ENCODE results near the gene PYHIN1. TPM values are rescaled to one million over a fixed set of nuclear protein-coding genes. Genes with fewer than 3 reads are reported as not detected.
"Not testable (repeated sequence)": the region's sequence is repeated elsewhere in the genome, so short reads cannot be mapped to it uniquely, and the experiment has no call there.

The PYHIN1 gene
- total RNA-seq, 1 experiment from 2014 or later: not detected

DNA sequence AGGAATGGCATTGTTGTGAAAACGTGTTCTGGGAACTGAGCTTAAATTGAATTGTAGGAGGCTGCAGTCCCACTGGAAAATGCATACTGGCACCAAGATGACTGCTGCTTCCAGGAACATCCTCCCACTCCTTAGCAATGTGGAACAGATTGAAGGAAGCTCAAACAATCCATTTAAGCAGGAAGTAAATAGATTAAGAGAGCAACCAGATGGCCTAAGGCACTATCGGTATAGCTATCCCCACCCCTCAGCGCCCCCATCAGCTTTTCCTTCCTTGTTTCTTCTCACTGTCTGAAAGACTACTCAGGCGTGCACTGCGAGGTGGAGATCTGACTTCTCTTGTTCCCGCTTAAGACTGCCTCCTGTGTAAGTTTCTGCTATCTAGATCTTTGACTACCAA lies 74.3 kb downstream of the PYHIN1 start:
- intact Hi-C loops (cut with micrococcal nuclease): no loop called here
- H4K20me1 ChIP-seq (ENCODE audit: low read length): no peaks in the 10 kb centered on the region
- H3K4me3 ChIP-seq (ENCODE audit: low read length): no peak overlapping the region
- no peak overlapping the region for H2AFZ ChIP-seq (ENCODE audit: low read length)
- ATAC-seq (no peak), DNase-seq (no peak)
- no peak overlapping the region for H3K4me2 ChIP-seq (ENCODE audit: low read length)
- H3K9me3 ChIP-seq (ENCODE audit: low read length): no peaks in the 10 kb centered on the region
- peaks cover 3% of the 10 kb centered on the region; the same call in 1 of the 2 replicates for H3K4me1 ChIP-seq (ENCODE audit: insufficient read depth, low read length)
- no peaks in the 10 kb centered on the region for H3F3A ChIP-seq (ENCODE audit: low read length, unreplicated experiment)
- no peaks in the 10 kb centered on the region for H3K79me2 ChIP-seq (ENCODE audit: low read length)
- no peak overlapping the region for H3K27ac ChIP-seq (ENCODE audit: low read length)
- no peaks in the 10 kb centered on the region for H3K9me2 ChIP-seq (replicated peaks; ENCODE audit: low read length)
- CTCF ChIA-PET: interaction anchor here (0.6 kb wide), 1 partner anchor 66 kb away, joined by 3 read pairs; no protein-coding TSS in a partner anchor
- POLR2A ChIA-PET (ENCODE audit: unreplicated experiment): no interaction called here
- no TSS peak for BruUV-seq (replicated peaks)
- no peaks in the 10 kb centered on the region for H3K36me3 ChIP-seq (ENCODE audit: low read depth, low read length)
- peaks cover 11% of the 10 kb centered on the region for H3K27me3 ChIP-seq (ENCODE audit: low read length)
- no peak for TF ChIP-seq CTCF (conservative IDR thresholded peaks at IDR 0.05; ENCODE audit: low read depth, low read length)
- no peak for TF ChIP-seq EZH2 (IDR thresholded peaks at IDR 0.05; ENCODE audit: low read length, unreplicated experiment)
- TF ChIP-seq EZH2phosphoT487 (IDR thresholded peaks at IDR 0.05; ENCODE audit: borderline replicate concordance, low read length): no peak
- no peak overlapping the region for H3K9ac ChIP-seq (ENCODE audit: low read length)

- H3F3A ChIP-seq (ENCODE audit: low read length, unreplicated experiment); H3K9ac ChIP-seq (ENCODE audit: low read length); H4K20me1 ChIP-seq (ENCODE audit: low read length); intact Hi-C loops (cut with micrococcal nuclease); ATAC-seq; H2AFZ ChIP-seq (ENCODE audit: low read length); H3K27ac ChIP-seq (ENCODE audit: low read length); POLR2A ChIA-PET (ENCODE audit: unreplicated experiment); H3K4me3 ChIP-seq (ENCODE audit: low read length); H3K9me2 ChIP-seq (replicated peaks; ENCODE audit: low read length); H3K36me3 ChIP-seq (ENCODE audit: low read depth, low read length); BruUV-seq (replicated peaks); H3K79me2 ChIP-seq (ENCODE audit: low read length); DNase-seq; H3K4me1 ChIP-seq (ENCODE audit: insufficient read depth, low read length); H3K9me3 ChIP-seq (ENCODE audit: low read length); H3K4me2 ChIP-seq (ENCODE audit: low read length): not testable (repeated sequence)
- CTCF ChIA-PET: interaction anchor here (0.6 kb wide), 1 partner anchor 65 kb away, joined by 3 read pairs; no protein-coding TSS in a partner anchor
- peaks cover 11% of the 10 kb centered on the region for H3K27me3 ChIP-seq (ENCODE audit: low read length)
Observed at GRCh38 chr1:159006210-159006807, 75.0 kb downstream of the PYHIN1 start.

- H3K27me3 ChIP-seq (ENCODE audit: low read length): peaks cover 11% of the 10 kb centered on the region
- H3K9me3 ChIP-seq (ENCODE audit: low read length): no peaks in the 10 kb centered on the region
- ATAC-seq (no peak), DNase-seq (no peak)
- TF ChIP-seq EZH2 (IDR thresholded peaks at IDR 0.05; ENCODE audit: low read length, unreplicated experiment): no peak
- TF ChIP-seq CTCF (conservative IDR thresholded peaks at IDR 0.05; ENCODE audit: low read depth, low read length): no peak
- no peak for TF ChIP-seq EZH2phosphoT487 (IDR thresholded peaks at IDR 0.05; ENCODE audit: borderline replicate concordance, low read length)
- H3F3A ChIP-seq (ENCODE audit: low read length, unreplicated experiment): no peaks in the 10 kb centered on the region
- BruUV-seq (replicated peaks): no TSS peak
- H3K9ac ChIP-seq (ENCODE audit: low read length): no peak overlapping the region
- ChIA-PET CTCF (no interaction called here), POLR2A (ENCODE audit: unreplicated experiment) (no interaction called here)
- H3K36me3 ChIP-seq (ENCODE audit: low read depth, low read length): no peaks in the 10 kb centered on the region
- H3K4me1 ChIP-seq (ENCODE audit: insufficient read depth, low read length): 0 out of 2 replicates have a peak, but pooled peaks cover 3% of the 10 kb centered on the region
- H3K4me2 ChIP-seq (ENCODE audit: low read length): no peak overlapping the region
- H3K27ac ChIP-seq (ENCODE audit: low read length): no peak overlapping the region
- no peak overlapping the region for H2AFZ ChIP-seq (ENCODE audit: low read length)
- no peaks in the 10 kb centered on the region for H4K20me1 ChIP-seq (ENCODE audit: low read length)
- H3K9me2 ChIP-seq (replicated peaks; ENCODE audit: low read length): no peaks in the 10 kb centered on the region
- no peak overlapping the region for H3K4me3 ChIP-seq (ENCODE audit: low read length)
- intact Hi-C loops (cut with micrococcal nuclease): no loop called here
- no peaks in the 10 kb centered on the region for H3K79me2 ChIP-seq (ENCODE audit: low read length)
Observed at GRCh38 chr1:159007726-159008125, 76.4 kb downstream of the PYHIN1 start.

All from PC-3 (cell line).